HCT116 (cell line): ENCODE results near the gene KCNAB2. TPM values are rescaled to one million over a fixed set of nuclear protein-coding genes. Genes with fewer than 3 reads are reported as not detected.

Source experiments
- ATAC-seq: fragments of 200-7000 bp; cut with Tn5 transposase; 2 replicates; pipeline ENCODE4 v1.9.1; 2020; ENCODE audit warnings: mild to moderate bottlenecking, moderate library complexity
- BruUV-seq: library from RNA; stranded (reverse); fragments of 400-500 nt; replicated peaks from 2 replicates; lab custom pipeline; 2021; lab: Mats Ljungman, UMichigan
- CTCF ChIA-PET: fragments of 300-600 bp; sonication (Branson Sonifier 250); formaldehyde crosslinking; loops from one replicate; lab custom pipeline; 2021; ENCODE audit warnings: antibody characterized with exemption; lab: Charles Lee
- POLR2A ChIA-PET: fragments of 300-600, 350-600 bp; sonication (Branson Sonifier 250); formaldehyde crosslinking; loops from one replicate; lab custom pipeline; 2021; ENCODE audit warnings: antibody characterized with exemption; lab: Charles Lee
- RAD21 ChIA-PET, 2 experiments: fragments of 300-600 bp; sonication (Branson Sonifier 250); formaldehyde crosslinking; loops; one replicate each; lab custom pipeline; 2023; ENCODE audit warnings: low total read pairs in 2 of 2; ENCODE audit not compliant: uncharacterized antibody in 2 of 2, unreplicated experiment in 2 of 2, low non-redundant PET in 1 of 2; lab: Charles Lee
- DNase-seq: peaks from one replicate; pipeline ENCODE4 v3.0.0-alpha.2; 2010; ENCODE audit warnings: low read depth, low spot score
- H2AFZ ChIP-seq: fragments of 200-600 bp; shearing (Covaris generic), sonication (generic); 2 replicates; pipeline ENCODE4 v1.6.1; 2017; ENCODE audit warnings: low read depth, mixed run types, mixed read lengths, antibody characterized with exemption, low read length; ENCODE audit not compliant: poor library complexity, severe bottlenecking
- H3K27ac ChIP-seq: 2 replicates; pipeline ENCODE4 v1.5.1; 2012; ENCODE audit warnings: low read depth, low read length
- H3K27me3 ChIP-seq: fragments of 200-600 bp; sonication (generic); 2 replicates; pipeline ENCODE4 v1.6.1; 2016; ENCODE audit warnings: mixed run types, low read length, mixed read lengths; ENCODE audit not compliant: insufficient read depth
- H3K36me3 ChIP-seq, 2 experiments: fragments of 200-500 bp in 1 of 2; fragments of 200-600 bp in 1 of 2; sonication (Bioruptor generic) in 1 of 2; sonication (generic) in 1 of 2; 2 replicates each; pipeline versions ENCODE4 v1.5.1 to v1.6.1; 2014 to 2016; ENCODE audit warnings: low read length in 2 of 2, inconsistent platforms in 1 of 2, mixed read lengths in 1 of 2, mixed run types in 1 of 2; ENCODE audit not compliant: insufficient read depth in 2 of 2, control insufficient read depth in 1 of 2
- H3K4me1 ChIP-seq, 2 experiments: fragments of 200-600 bp in 1 of 2; sonication (generic) in 1 of 2; 2 replicates each; pipeline versions ENCODE4 v1.5.1 to v1.6.1; 2012 to 2017; ENCODE audit warnings: low read length in 2 of 2, inconsistent platforms in 1 of 2, mild to moderate bottlenecking in 1 of 2, mixed read lengths in 1 of 2, mixed run types in 1 of 2, moderate library complexity in 1 of 2; ENCODE audit not compliant: insufficient read depth in 2 of 2, control insufficient read depth in 1 of 2
- H3K4me2 ChIP-seq: fragments of 200-600 bp; sonication (generic); 2 replicates; pipeline ENCODE4 v1.6.1; 2017; ENCODE audit warnings: mixed run types, low read length, mixed read lengths
- H3K4me3 ChIP-seq, 2 experiments: fragments of 200-600 bp in 1 of 2; sonication (generic) in 1 of 2; replicated peaks in 1 of 2; 2 replicates each; pipeline ENCODE4 v1.5.1; 2011 to 2016; ENCODE audit warnings: low read length in 2 of 2, control low read depth in 1 of 2, low read depth in 1 of 2, mild to moderate bottlenecking in 1 of 2, mixed read lengths in 1 of 2, mixed run types in 1 of 2
- H3K79me2 ChIP-seq: fragments of 200-600 bp; sonication (generic); 2 replicates; pipeline ENCODE4 v1.6.1; 2017; ENCODE audit warnings: mild to moderate bottlenecking, mixed run types, low read length, moderate library complexity, mixed read lengths; ENCODE audit not compliant: insufficient read depth
- H3K9ac ChIP-seq: fragments of 200-600 bp; sonication (generic); 2 replicates; pipeline ENCODE4 v1.6.1; 2016; ENCODE audit warnings: low read length, mixed read lengths
- H3K9me2 ChIP-seq: fragments of 200-600 bp; sonication (generic), shearing (Covaris generic); 2 replicates; pipeline ENCODE4 v1.6.1; 2017; ENCODE audit warnings: mixed run types, mild to moderate bottlenecking, moderate library complexity; ENCODE audit not compliant: insufficient read depth
- H3K9me3 ChIP-seq, 2 experiments: fragments of 200-500 bp in 1 of 2; fragments of 200-600 bp in 1 of 2; sonication (Bioruptor generic) in 1 of 2; sonication (generic) in 1 of 2; 2 replicates each; pipeline ENCODE4 v1.6.1; 2014 to 2017; ENCODE audit warnings: low read length in 2 of 2, mixed read lengths in 2 of 2, inconsistent platforms in 1 of 2, low read depth in 1 of 2, mild to moderate bottlenecking in 1 of 2, mixed run types in 1 of 2, moderate library complexity in 1 of 2; ENCODE audit not compliant: control insufficient read depth in 1 of 2, insufficient read depth in 1 of 2
- H4K20me1 ChIP-seq: fragments of 200-600 bp; sonication (generic), shearing (Covaris generic); 2 replicates; pipeline ENCODE4 v1.6.1; 2017; ENCODE audit warnings: mixed run types, mild to moderate bottlenecking, moderate library complexity; ENCODE audit not compliant: insufficient read depth
- CEBPB ChIP-seq: IDR thresholded peaks from 2 replicates; pipeline ENCODE4 v1.6.1; 2012; ENCODE audit warnings: low read depth
- EGR1 ChIP-seq: IDR thresholded peaks from 2 replicates; pipeline ENCODE4 v1.6.1; 2012; ENCODE audit warnings: low read depth
- POLR2AphosphoS5 ChIP-seq: IDR thresholded peaks from 2 replicates; pipeline ENCODE4 v1.6.1; 2011; ENCODE audit warnings: mild to moderate bottlenecking, low read depth, low read length, moderate library complexity
- RAD21 ChIP-seq: IDR thresholded peaks from 2 replicates; pipeline ENCODE4 v1.6.1; 2012; ENCODE audit warnings: low read depth, mild to moderate bottlenecking
- SIN3A ChIP-seq: IDR thresholded peaks from 2 replicates; pipeline ENCODE4 v1.6.1; 2012; ENCODE audit warnings: low read depth
- SRF ChIP-seq: IDR thresholded peaks from 2 replicates; pipeline ENCODE4 v1.6.1; 2012; ENCODE audit warnings: low read depth
- ZBTB33 ChIP-seq: IDR thresholded peaks from 2 replicates; pipeline ENCODE4 v1.6.1; 2011; ENCODE audit warnings: mild to moderate bottlenecking, low read length, moderate library complexity; ENCODE audit not compliant: insufficient replicate concordance; ENCODE audit errors: extremely low read depth
- intact Hi-C: fragments of 100-400 bp; cut with micrococcal nuclease; formaldehyde crosslinking; loops from 2 replicates; pipeline ENCODE4 v1.10.0; 2022
- total RNA-seq: library from RNA; stranded (reverse); gene quantifications from one replicate; pipeline ENCODE4 v1.2.1, GENCODE V29; 2021; ENCODE audit not compliant: unreplicated experiment
- TF ChIP-seq, protein P1 (sequence below): IDR thresholded peaks from 2 replicates; pipeline ENCODE4 v1.6.1; 2012

KCNAB2 gene
- total RNA-seq, 1 experiment from 2014 or later = 18.1 TPM

DNA sequence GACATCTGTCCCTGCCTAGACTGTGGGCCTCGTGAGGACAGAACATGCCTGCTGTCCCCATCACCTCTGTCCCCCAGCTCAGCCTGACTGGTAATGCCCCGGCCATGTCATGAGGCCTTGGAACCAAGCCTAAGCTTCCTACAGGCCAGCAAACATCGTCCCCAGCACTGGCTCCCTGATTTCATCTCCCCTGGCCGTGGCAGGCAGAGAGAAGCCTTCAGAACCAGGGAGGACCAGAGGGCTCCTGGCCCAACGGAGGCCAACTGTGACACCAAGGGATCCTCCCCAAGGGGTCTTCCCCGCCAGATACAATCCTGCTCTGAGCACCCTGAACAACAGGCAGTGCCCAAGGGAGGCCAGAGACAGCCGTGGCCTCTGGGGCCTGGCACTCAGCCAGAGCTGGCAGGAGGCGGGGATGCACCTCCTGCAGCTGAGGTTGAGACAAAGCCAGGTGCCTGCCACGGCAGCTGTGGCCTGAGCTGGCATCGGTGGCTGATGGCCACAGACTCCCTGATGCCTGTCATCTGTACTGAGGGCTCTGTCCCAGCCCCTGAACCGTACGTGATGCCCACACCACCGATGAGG, 43.6 kb upstream of the KCNAB2 start:
- Histone ChIP-seq H3K27me3 (no peaks in the 10 kb centered on the region), H4K20me1 (no peaks in the 10 kb centered on the region), H3K27ac (no peak overlapping the region), H3K79me2 (no peaks in the 10 kb centered on the region), H2AFZ (no peak overlapping the region), H3K36me3 (no peaks in the 10 kb centered on the region), H3K9me2 (no peaks in the 10 kb centered on the region), H3K4me2 (no peak overlapping the region), H3K9ac (no peak overlapping the region), H3K4me1 (peaks cover 7 to 9% of the 10 kb centered on the region in 2 experiments), H3K9me3 (no peaks in the 10 kb centered on the region), H3K4me3 (no peak overlapping the region)
- DNase-seq = no peak
- intact Hi-C loops = no loop called here
- ChIA-PET POLR2A (no interaction called here), RAD21 (no interaction called here), CTCF (no interaction called here)
- TF ChIP-seq ZBTB33 (no peak), POLR2AphosphoS5 (no peak), EGR1 (no peak), SIN3A (no peak), CEBPB (no peak), SRF (no peak), RAD21 (no peak)
- TF ChIP-seq, protein P1, sequence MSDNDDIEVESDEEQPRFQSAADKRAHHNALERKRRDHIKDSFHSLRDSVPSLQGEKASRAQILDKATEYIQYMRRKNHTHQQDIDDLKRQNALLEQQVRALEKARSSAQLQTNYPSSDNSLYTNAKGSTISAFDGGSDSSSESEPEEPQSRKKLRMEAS = no peak
- BruUV-seq = no TSS peak
- peak; percentile 49 for ATAC-seq
